AML-193 (cell line): ENCODE measurements around the gene ARHGAP12.

ENCODE experiments used
- DNase-seq, 2 experiments: peaks; one replicate each; lab custom pipeline; 2025; lab: John Stamatoyannopoulos, UW

ARHGAP12 gene

GRCh38 chr10:31949266-31949665 is 20.6 kb upstream of the ARHGAP12 start:
- no peak for DNase-seq

GRCh38 chr10:31948021-31948420 is 19.4 kb upstream of the ARHGAP12 start:
- DNase-seq: no peak

- no peak for DNase-seq
These were observed 18.7 kb upstream of the ARHGAP12 start for GRCh38 chr10:31947144-31947926.

GRCh38 chr10:31945392-31945791 is 16.8 kb upstream of the ARHGAP12 start:
- no peak for DNase-seq

GRCh38 chr10:31944071-31944433 is 15.4 kb upstream of the ARHGAP12 start:
- no peak for DNase-seq

- DNase-seq: no peak
These were observed 14.3 kb upstream of the ARHGAP12 start for GRCh38 chr10:31942892-31943291.

GRCh38 chr10:31942435-31942834 is 13.8 kb upstream of the ARHGAP12 start:
- DNase-seq: no peak

GRCh38 chr10:31940839-31941653 is 12.4 kb upstream of the ARHGAP12 start:
- no peak for DNase-seq

GRCh38 chr10:31939797-31940708 is 11.4 kb upstream of the ARHGAP12 start:
- DNase-seq: no peak

GRCh38 chr10:31937371-31937770 is 8.7 kb upstream of the ARHGAP12 start:
- DNase-seq: no peak

- DNase-seq: no peak
These were observed 8.3 kb upstream of the ARHGAP12 start for GRCh38 chr10:31936933-31937332.

- DNase-seq: no peak
These were observed 7.5 kb upstream of the ARHGAP12 start for GRCh38 chr10:31936086-31936485.

- DNase-seq: no peak
These were observed 7.0 kb upstream of the ARHGAP12 start for GRCh38 chr10:31935678-31936077.

GRCh38 chr10:31932838-31933237 is 4.2 kb upstream of the ARHGAP12 start:
- no peak for DNase-seq

GRCh38 chr10:31930856-31931255 is 2.2 kb upstream of the ARHGAP12 start:
- DNase-seq: no peak

- DNase-seq: peak; percentile 29 to 35
These were observed 1.6 kb upstream of the ARHGAP12 start for GRCh38 chr10:31930023-31930751.

- DNase-seq: no peak
These were observed 811 bp upstream of the ARHGAP12 start for GRCh38 chr10:31929261-31930022.

GRCh38 chr10:31927884-31928548 is 615 bp downstream of the ARHGAP12 start:
- DNase-seq: peak in 1 of 2 experiments; percentile 6

- no peak for DNase-seq
These were observed 1.1 kb downstream of the ARHGAP12 start for GRCh38 chr10:31927565-31927883.
